ENCODE measurements around the gene GRIP2. TPM values are rescaled to one million over a fixed set of nuclear protein-coding genes. Genes with fewer than 3 reads are reported as not detected.

GRIP2 gene
- total RNA-seq, 1 donor, result 1.7 TPM

GRCh38 chr3:14548321-14548729 lies 8.2 kb upstream of the GRIP2 start:
- peak; percentile 80 for TF ChIP-seq CTCF (IDR thresholded peaks at IDR 0.05; ENCODE audit: insufficient read depth, low read depth, low read length)

GRCh38 chr3:14547693-14548092 lies 7.6 kb upstream of the GRIP2 start:
- H3K4me3 ChIP-seq (ENCODE audit: low read depth, low read length), result no peak overlapping the region
- DNase-seq (ENCODE audit: low read depth), result no peak
- TF ChIP-seq CTCF (IDR thresholded peaks at IDR 0.05; ENCODE audit: insufficient read depth, low read depth, low read length), result no peak

More at GRCh38 chr3:14548321-14548729, 8.2 kb upstream of the GRIP2 start:
- peak; percentile 63 for DNase-seq (ENCODE audit: low read depth)
- no peak overlapping the region for H3K4me3 ChIP-seq (ENCODE audit: low read depth, low read length)

GRCh38 chr3:14546041-14546440 lies 5.9 kb upstream of the GRIP2 start:
- TF ChIP-seq CTCF (IDR thresholded peaks at IDR 0.05; ENCODE audit: insufficient read depth, low read depth, low read length), result no peak
- H3K4me3 ChIP-seq (ENCODE audit: low read depth, low read length), result no peak overlapping the region
- DNase-seq (ENCODE audit: low read depth), result no peak

- DNase-seq (ENCODE audit: low read depth), result no peak
Measured at GRCh38 chr3:14545251-14545635, 5.1 kb upstream of the GRIP2 start.

GRCh38 chr3:14544282-14545250 lies 4.4 kb upstream of the GRIP2 start:
- DNase-seq (ENCODE audit: low read depth), result no peak
- H3K4me3 ChIP-seq (ENCODE audit: low read depth, low read length), result no peak overlapping the region
- TF ChIP-seq CTCF (IDR thresholded peaks at IDR 0.05; ENCODE audit: insufficient read depth, low read depth, low read length), result no peak

More at GRCh38 chr3:14545251-14545635, 5.1 kb upstream of the GRIP2 start:
- H3K4me3 ChIP-seq (ENCODE audit: low read depth, low read length), result no peak overlapping the region
- no peak for TF ChIP-seq CTCF (IDR thresholded peaks at IDR 0.05; ENCODE audit: insufficient read depth, low read depth, low read length)

GRCh38 chr3:14543446-14543845 lies 3.3 kb upstream of the GRIP2 start:
- no peak for TF ChIP-seq CTCF (IDR thresholded peaks at IDR 0.05; ENCODE audit: insufficient read depth, low read depth, low read length)
- H3K4me3 ChIP-seq (ENCODE audit: low read depth, low read length), result no peak overlapping the region
- no peak for DNase-seq (ENCODE audit: low read depth)

Measured in fibroblast of villous mesenchyme (primary cell).